ENCODE measurements around the gene MTHFD1. TPM values are rescaled to one million over a fixed set of nuclear protein-coding genes. Genes with fewer than 3 reads are reported as not detected.

MTHFD1 gene
- total RNA-seq, 1 experiment from 2014 or later = 72.7 TPM

DNA sequence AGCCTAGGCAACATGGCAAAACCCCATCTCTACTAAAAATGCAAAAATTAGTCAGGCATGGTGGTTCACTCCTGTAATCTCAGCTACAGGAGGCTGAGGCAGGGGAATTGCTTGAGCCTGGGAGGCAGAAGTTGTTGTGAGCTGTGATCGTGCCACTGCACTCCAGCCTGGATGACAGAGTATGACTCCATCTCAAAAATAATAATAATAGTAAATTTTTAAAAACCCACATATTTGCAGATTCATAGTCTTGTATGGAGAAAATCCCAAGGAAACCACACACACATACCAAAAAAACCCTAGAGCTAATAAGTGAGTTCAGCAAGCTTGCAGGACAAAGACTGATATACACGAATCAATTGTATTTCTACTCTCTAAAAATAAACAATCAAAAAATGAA, 19.0 kb upstream of the MTHFD1 start:
- Mint-ChIP-seq H3K27me3 (ENCODE audit: insufficient read depth, unreplicated experiment) (no peaks in the 10 kb centered on the region), H3K4me1 (ENCODE audit: insufficient read depth, unreplicated experiment) (no peaks in the 10 kb centered on the region), H3K36me3 (ENCODE audit: insufficient read depth, unreplicated experiment) (no peaks in the 10 kb centered on the region), H3K9me3 (ENCODE audit: unreplicated experiment) (no peaks in the 10 kb centered on the region), H3K27ac (ENCODE audit: low read depth, unreplicated experiment) (no peak overlapping the region), H3K4me3 (ENCODE audit: unreplicated experiment) (no peak overlapping the region)
- no TSS peak for BruUV-seq (replicated peaks)
- no peak for DNase-seq (ENCODE audit: unreplicated experiment)
- ChIA-PET POLR2A (no interaction called here), CTCF (interaction anchor here (0.6 to 0.7 kb wide), 2 partner anchors 17 to 132 kb away, joined by 4 read pairs; no protein-coding TSS in a partner anchor)
- TF ChIP-seq, protein P1, sequence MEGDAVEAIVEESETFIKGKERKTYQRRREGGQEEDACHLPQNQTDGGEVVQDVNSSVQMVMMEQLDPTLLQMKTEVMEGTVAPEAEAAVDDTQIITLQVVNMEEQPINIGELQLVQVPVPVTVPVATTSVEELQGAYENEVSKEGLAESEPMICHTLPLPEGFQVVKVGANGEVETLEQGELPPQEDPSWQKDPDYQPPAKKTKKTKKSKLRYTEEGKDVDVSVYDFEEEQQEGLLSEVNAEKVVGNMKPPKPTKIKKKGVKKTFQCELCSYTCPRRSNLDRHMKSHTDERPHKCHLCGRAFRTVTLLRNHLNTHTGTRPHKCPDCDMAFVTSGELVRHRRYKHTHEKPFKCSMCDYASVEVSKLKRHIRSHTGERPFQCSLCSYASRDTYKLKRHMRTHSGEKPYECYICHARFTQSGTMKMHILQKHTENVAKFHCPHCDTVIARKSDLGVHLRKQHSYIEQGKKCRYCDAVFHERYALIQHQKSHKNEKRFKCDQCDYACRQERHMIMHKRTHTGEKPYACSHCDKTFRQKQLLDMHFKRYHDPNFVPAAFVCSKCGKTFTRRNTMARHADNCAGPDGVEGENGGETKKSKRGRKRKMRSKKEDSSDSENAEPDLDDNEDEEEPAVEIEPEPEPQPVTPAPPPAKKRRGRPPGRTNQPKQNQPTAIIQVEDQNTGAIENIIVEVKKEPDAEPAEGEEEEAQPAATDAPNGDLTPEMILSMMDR (IDR thresholded peaks at IDR 0.05; ENCODE audit: unreplicated experiment) = no peak
- intact Hi-C loops (cut with micrococcal nuclease) = no loop called here

DNA sequence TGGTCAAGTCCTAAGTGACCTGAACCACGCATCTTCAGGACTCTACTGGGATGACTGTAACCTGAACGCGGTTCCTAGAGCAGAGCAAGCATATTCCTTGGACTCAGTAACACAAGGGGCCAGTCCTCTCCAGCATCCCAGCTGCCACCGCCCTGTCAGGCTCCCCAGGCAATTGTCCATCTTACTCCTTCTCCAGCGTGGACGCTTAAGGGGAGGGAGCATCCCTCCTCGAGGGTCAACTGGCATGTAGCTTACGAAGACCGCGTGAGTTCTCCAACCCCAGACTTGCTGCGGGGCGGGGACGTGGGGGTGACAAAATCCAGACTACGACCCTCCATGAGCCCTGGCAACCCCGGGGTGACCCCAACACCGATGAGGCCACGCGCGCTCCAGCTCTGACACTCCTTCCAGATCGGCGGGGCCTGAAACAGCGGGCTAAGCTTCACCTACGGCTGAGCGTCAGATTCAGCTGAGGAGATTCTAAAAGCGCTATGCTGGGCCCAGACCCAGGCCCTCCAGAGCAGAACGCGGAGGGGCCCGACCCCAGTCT, 846 bp upstream of the MTHFD1 start:
- intact Hi-C loops (cut with micrococcal nuclease) = no loop called here
- ChIA-PET POLR2A (interaction anchor here (0.7 to 3.4 kb wide), 23 partner anchors 11 to 464 kb away, joined by 3 to 43 read pairs (median 6); partner anchors contain the start of genes ZBTB1 and ZBTB25), CTCF (interaction anchor here (0.5 to 2.3 kb wide), 6 partner anchors 20 to 754 kb away, joined by 3 to 16 read pairs (median 3); no protein-coding TSS in a partner anchor)

DNA sequence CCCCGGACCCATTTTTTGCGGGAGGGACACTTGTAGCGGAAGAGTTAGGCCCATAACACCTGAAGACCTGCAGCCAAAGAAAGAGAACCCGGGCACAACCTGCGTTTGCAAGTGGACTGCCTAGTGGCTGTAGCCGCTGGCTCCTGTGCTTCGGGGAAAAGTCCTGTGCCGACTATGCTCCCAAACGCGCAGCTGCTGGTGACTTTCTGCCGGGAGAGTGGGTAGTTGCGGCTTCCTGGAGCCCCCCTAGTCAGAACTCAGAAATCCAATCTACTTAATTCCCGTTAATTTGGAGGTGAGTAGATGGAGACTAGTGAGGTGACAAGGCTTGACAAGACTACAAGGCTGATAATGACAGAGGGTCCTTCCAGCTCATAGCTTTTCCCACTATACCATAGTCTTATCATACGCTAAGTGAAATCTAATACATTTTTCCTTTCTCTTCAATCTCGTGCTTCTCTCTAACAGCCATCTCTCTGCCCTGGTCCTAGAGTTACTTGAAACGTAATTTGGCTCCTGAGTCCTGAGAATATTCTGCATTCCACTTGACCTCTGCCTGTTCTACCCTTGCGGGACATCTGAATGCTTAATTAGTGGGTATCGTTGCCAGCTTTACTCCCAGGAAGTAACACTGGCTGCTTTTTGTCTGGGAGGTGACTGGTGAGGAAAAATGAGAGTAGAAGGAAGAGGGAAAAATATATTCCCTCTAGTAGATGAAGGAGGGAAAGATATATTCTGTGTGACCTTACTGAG, 556 bp downstream of the MTHFD1 start:
- no peaks in the 10 kb centered on the region for H3K27me3 Mint-ChIP-seq (ENCODE audit: insufficient read depth, unreplicated experiment)
- TSS peak; percentile 74 for BruUV-seq (replicated peaks)
- H3K27ac Mint-ChIP-seq (ENCODE audit: low read depth, unreplicated experiment) = peak overlapping the region; percentile 72
- POLR2A ChIA-PET = interaction anchor here (0.6 to 3.4 kb wide), 25 partner anchors 9 to 661 kb away, joined by 3 to 43 read pairs (median 4); partner anchors contain the start of genes SGPP1, ZBTB1 and ZBTB25
- TF ChIP-seq, protein P1 (IDR thresholded peaks at IDR 0.05; ENCODE audit: unreplicated experiment) = no peak
- CTCF ChIA-PET = interaction anchor here (0.6 to 1.4 kb wide), 2 partner anchors 41 to 45 kb away, joined by 3 to 4 read pairs; no protein-coding TSS in a partner anchor
- H3K4me3 Mint-ChIP-seq (ENCODE audit: unreplicated experiment) = peak overlapping the region; percentile 96
- intact Hi-C loops (cut with micrococcal nuclease) = no loop called here
- peak; percentile 25 for DNase-seq (ENCODE audit: unreplicated experiment)
- peaks cover 6% of the 10 kb centered on the region for H3K9me3 Mint-ChIP-seq (ENCODE audit: unreplicated experiment)
- H3K4me1 Mint-ChIP-seq (ENCODE audit: insufficient read depth, unreplicated experiment) = peaks cover 22% of the 10 kb centered on the region
- peaks cover 32% of the 10 kb centered on the region for H3K36me3 Mint-ChIP-seq (ENCODE audit: insufficient read depth, unreplicated experiment)

More for the DNA sequence above, 846 bp upstream of the MTHFD1 start:
- peaks cover 21% of the 10 kb centered on the region for H3K4me1 Mint-ChIP-seq (ENCODE audit: insufficient read depth, unreplicated experiment)
- H3K27me3 Mint-ChIP-seq (ENCODE audit: insufficient read depth, unreplicated experiment) = no peaks in the 10 kb centered on the region
- TSS peak; percentile 80 for BruUV-seq (replicated peaks)
- peak overlapping the region; percentile 96 for H3K4me3 Mint-ChIP-seq (ENCODE audit: unreplicated experiment)
- H3K9me3 Mint-ChIP-seq (ENCODE audit: unreplicated experiment) = peaks cover 6% of the 10 kb centered on the region
- H3K27ac Mint-ChIP-seq (ENCODE audit: low read depth, unreplicated experiment) = peak overlapping the region; percentile 72
- TF ChIP-seq, protein P1 (IDR thresholded peaks at IDR 0.05; ENCODE audit: unreplicated experiment) = no peak
- DNase-seq (ENCODE audit: unreplicated experiment) = peak; percentile 38
- H3K36me3 Mint-ChIP-seq (ENCODE audit: insufficient read depth, unreplicated experiment) = peaks cover 22% of the 10 kb centered on the region

- Mint-ChIP-seq H3K27ac (ENCODE audit: low read depth, unreplicated experiment) (no peak overlapping the region), H3K27me3 (ENCODE audit: insufficient read depth, unreplicated experiment) (no peaks in the 10 kb centered on the region), H3K4me3 (ENCODE audit: unreplicated experiment) (peak overlapping the region; percentile 22), H3K9me3 (ENCODE audit: unreplicated experiment) (no peaks in the 10 kb centered on the region), H3K4me1 (ENCODE audit: insufficient read depth, unreplicated experiment) (peaks cover 14% of the 10 kb centered on the region), H3K36me3 (ENCODE audit: insufficient read depth, unreplicated experiment) (peaks cover 41% of the 10 kb centered on the region)
- ChIA-PET CTCF (interaction anchor here (0.6 kb wide), 2 partner anchors 10 to 87 kb away, joined by 3 read pairs; no protein-coding TSS in a partner anchor), POLR2A (interaction anchor here (0.7 to 1.2 kb wide), 2 partner anchors 52 to 70 kb away, joined by 3 read pairs; no protein-coding TSS in a partner anchor)
- no TSS peak for BruUV-seq (replicated peaks)
- TF ChIP-seq, protein P1 (IDR thresholded peaks at IDR 0.05; ENCODE audit: unreplicated experiment) = no peak
- DNase-seq (ENCODE audit: unreplicated experiment) = no peak
- intact Hi-C loops (cut with micrococcal nuclease) = no loop called here
Measured at GRCh38 chr14:64391113-64391725, 3.1 kb downstream of the MTHFD1 start.

All from MCF 10A (cell line).